NCI-H2196 (cell line): ENCODE data around the gene GJB5.

Source experiments
- DNase-seq: peaks from one replicate; lab custom pipeline; 2025; ENCODE audit not compliant: unreplicated experiment; lab: John Stamatoyannopoulos, UW

GJB5 gene

GRCh38 chr1:34744851-34745250 is 10.0 kb upstream of the GJB5 start:
- no peak for DNase-seq

GRCh38 chr1:34745666-34746065 is 9.2 kb upstream of the GJB5 start:
- DNase-seq: no peak

GRCh38 chr1:34746101-34746500 is 8.7 kb upstream of the GJB5 start:
- no peak for DNase-seq

GRCh38 chr1:34746785-34747637 is 7.8 kb upstream of the GJB5 start:
- no peak for DNase-seq

GRCh38 chr1:34747638-34747941 is 7.3 kb upstream of the GJB5 start:
- no peak for DNase-seq

- DNase-seq: no peak
Observed at GRCh38 chr1:34749992-34750391, 4.9 kb upstream of the GJB5 start.

- DNase-seq: no peak
Observed at GRCh38 chr1:34750610-34751009, 4.2 kb upstream of the GJB5 start.

- DNase-seq: no peak
Observed at GRCh38 chr1:34753163-34753562, 1.7 kb upstream of the GJB5 start.

GRCh38 chr1:34755961-34756360 is 1.1 kb downstream of the GJB5 start:
- DNase-seq: no peak

GRCh38 chr1:34757386-34757785 is 2.5 kb downstream of the GJB5 start:
- no peak for DNase-seq

- no peak for DNase-seq
Observed at GRCh38 chr1:34758751-34759150, 3.9 kb downstream of the GJB5 start.

- DNase-seq: no peak
Observed at GRCh38 chr1:34759503-34760357, 4.9 kb downstream of the GJB5 start, which contains the start of gene GJB4. Gene GJB4 (plus strand): TSS chr1:34759740. CDS start chr1:34761255, 1,515 bp downstream.

GRCh38 chr1:34761176-34761761 is 6.4 kb downstream of the GJB5 start:
- DNase-seq: no peak

GRCh38 chr1:34761776-34762307 is 7.0 kb downstream of the GJB5 start:
- no peak for DNase-seq

- no peak for DNase-seq
Observed at GRCh38 chr1:34762474-34763141, 7.8 kb downstream of the GJB5 start.

GRCh38 chr1:34763142-34763781 is 8.4 kb downstream of the GJB5 start:
- DNase-seq: no peak

- DNase-seq: no peak
Observed at GRCh38 chr1:34768856-34769255, 14.0 kb downstream of the GJB5 start.

GRCh38 chr1:34770891-34771504 is 16.2 kb downstream of the GJB5 start:
- no peak for DNase-seq

- DNase-seq: no peak
Observed at GRCh38 chr1:34771573-34772371, 16.9 kb downstream of the GJB5 start.
